HepG2 (cell line): Measurements from ENCODE around the gene PRKCZ. TPM values are rescaled to one million over a fixed set of nuclear protein-coding genes. Genes with fewer than 3 reads are reported as not detected.
A peak's percentile ranks its signal among the peaks of the same experiment; 100 is the strongest.

Experiments
- ATF1 ChIP-seq: IDR thresholded peaks from 2 replicates; pipeline ENCODE4 v1.6.1; 2016; ENCODE audit warnings: mild to moderate bottlenecking, control low read depth
- DNMT1 ChIP-seq: sonication (generic); formaldehyde crosslinking; IDR thresholded peaks from 2 replicates; pipeline ENCODE4 v1.5.1; 2020; ENCODE audit warnings: mild to moderate bottlenecking, missing genetic modification reagents
- FOXA3 ChIP-seq: IDR thresholded peaks from 2 replicates; pipeline ENCODE4 v1.6.1; 2016; ENCODE audit warnings: missing genetic modification reagents, missing compliant biosample characterization
- HNRNPK ChIP-seq: fragments of 200-400 bp; formaldehyde crosslinking; IDR thresholded peaks from 2 replicates; pipeline ENCODE4 v1.6.1; 2018; ENCODE audit warnings: low read length, low read depth, moderate library complexity, mild to moderate bottlenecking; ENCODE audit not compliant: poor library complexity, severe bottlenecking
- HNRNPUL1 ChIP-seq: fragments of 200-400 bp; formaldehyde crosslinking; IDR thresholded peaks from 2 replicates; pipeline ENCODE4 v1.6.1; 2017; ENCODE audit warnings: low read depth, mild to moderate bottlenecking, low read length, moderate library complexity
- MAFK ChIP-seq, 2 experiments: IDR thresholded peaks in 1 of 2; conservative IDR thresholded peaks in 1 of 2; 2 replicates each; pipeline ENCODE4 v1.6.1; 2011; ENCODE audit warnings: improper control_type of control experiment in 2 of 2, low read length in 2 of 2
- MIER3 ChIP-seq: IDR thresholded peaks from 2 replicates; pipeline ENCODE4 v1.6.1; 2016; ENCODE audit warnings: missing compliant biosample characterization, borderline replicate concordance
- MYC ChIP-seq: sonication (generic); formaldehyde crosslinking; IDR thresholded peaks from 2 replicates; pipeline ENCODE4 v1.9.0; 2021; ENCODE audit warnings: missing genetic modification reagents, borderline replicate concordance
- NCOR1 ChIP-seq: fragments of 200-600 bp; sonication (generic); IDR thresholded peaks from 2 replicates; pipeline ENCODE4 v1.7.0; 2017; ENCODE audit warnings: antibody characterized with exemption, low read length, borderline replicate concordance
- TGIF2 ChIP-seq: IDR thresholded peaks from 2 replicates; pipeline ENCODE4 v1.6.1; 2016; ENCODE audit warnings: control low read depth, missing compliant biosample characterization
- ZBTB3 ChIP-seq: sonication (generic); formaldehyde crosslinking; IDR thresholded peaks from 2 replicates; pipeline ENCODE4 v1.4.0; 2020; ENCODE audit warnings: low read depth, mild to moderate bottlenecking, moderate library complexity, missing genetic modification reagents, borderline replicate concordance
- ZBTB7A ChIP-seq: sonication (generic); formaldehyde crosslinking; IDR thresholded peaks from 2 replicates; pipeline ENCODE4 v1.8.0; 2022; ENCODE audit warnings: mild to moderate bottlenecking, missing genetic modification reagents
- ZNF143 ChIP-seq: sonication (generic); formaldehyde crosslinking; IDR thresholded peaks from 2 replicates; pipeline ENCODE4 v1.4.0; 2020; ENCODE audit warnings: missing genetic modification reagents
- ZNF235 ChIP-seq: sonication (generic); formaldehyde crosslinking; IDR thresholded peaks from 2 replicates; pipeline ENCODE4 v1.8.1; 2023; ENCODE audit warnings: mild to moderate bottlenecking, missing genetic modification reagents, borderline replicate concordance
- ZNF546 ChIP-seq: sonication (generic); formaldehyde crosslinking; conservative IDR thresholded peaks from 2 replicates; pipeline ENCODE4 v1.8.1; 2023; ENCODE audit warnings: mild to moderate bottlenecking, missing genetic modification reagents
- ZNF605 ChIP-seq: sonication (generic); formaldehyde crosslinking; IDR thresholded peaks from 2 replicates; pipeline ENCODE4 v1.8.0; 2022; ENCODE audit warnings: mild to moderate bottlenecking, missing genetic modification reagents
- ZNF614 ChIP-seq: IDR thresholded peaks from 2 replicates; pipeline ENCODE4 v1.6.1; 2018; ENCODE audit warnings: missing biosample characterization, missing genetic modification reagents, inconsistent platforms, borderline replicate concordance
- polyA plus RNA-seq, 8 experiments: library from polyadenylated mRNA; depleted of rRNA in 3 of 8; stranded (reverse) in 7 of 8; unstranded in 1 of 8; fragments of >200 nt; fragmentation: Illumina TruSeq in 4 of 8; extraction: Trizol in 4 of 8; gene quantifications; 2 replicates each; pipeline versions ENCODE4 v1.2.1 to v1.2.3, GENCODE V29; 2011 to 2016; ENCODE audit warnings: low read depth in 4 of 8, missing spikeins in 1 of 8, mixed read lengths in 1 of 8; ENCODE audit not compliant: insufficient read depth in 1 of 8
- total RNA-seq, 5 experiments: library from RNA; depleted of rRNA; stranded (reverse); fragments of >200 nt; fragmentation: Illumina TruSeq; extraction: Trizol; gene quantifications; 2 replicates each; pipeline ENCODE4 v1.2.3, GENCODE V29; 2016; ENCODE audit warnings: low read depth in 1 of 5
- TF ChIP-seq, protein P1 (sequence below), 2 experiments: sonication (generic) in 1 of 2; formaldehyde crosslinking in 1 of 2; IDR thresholded peaks; 2 replicates each; pipeline versions ENCODE4 v1.4.0 to v1.6.1; 2016 to 2020; ENCODE audit warnings: borderline replicate concordance in 1 of 2, low read depth in 1 of 2, mild to moderate bottlenecking in 1 of 2, missing genetic modification reagents in 1 of 2
- TF ChIP-seq, protein P2 (sequence below): sonication (generic); formaldehyde crosslinking; IDR thresholded peaks from 2 replicates; pipeline ENCODE4 v1.4.0; 2020; ENCODE audit warnings: missing genetic modification reagents, mild to moderate bottlenecking, borderline replicate concordance
- TF ChIP-seq, protein P3 (sequence below): IDR thresholded peaks from 2 replicates; pipeline ENCODE4 v1.6.1; 2016; ENCODE audit warnings: missing genetic modification reagents, missing compliant biosample characterization

The PRKCZ gene
- total and polyA plus RNA-seq, 2 of the 13 experiments (the other 11 are each of a cell fraction or from before 2014, with no cell fraction given), result 34.7 to 85.2 TPM

DNA sequence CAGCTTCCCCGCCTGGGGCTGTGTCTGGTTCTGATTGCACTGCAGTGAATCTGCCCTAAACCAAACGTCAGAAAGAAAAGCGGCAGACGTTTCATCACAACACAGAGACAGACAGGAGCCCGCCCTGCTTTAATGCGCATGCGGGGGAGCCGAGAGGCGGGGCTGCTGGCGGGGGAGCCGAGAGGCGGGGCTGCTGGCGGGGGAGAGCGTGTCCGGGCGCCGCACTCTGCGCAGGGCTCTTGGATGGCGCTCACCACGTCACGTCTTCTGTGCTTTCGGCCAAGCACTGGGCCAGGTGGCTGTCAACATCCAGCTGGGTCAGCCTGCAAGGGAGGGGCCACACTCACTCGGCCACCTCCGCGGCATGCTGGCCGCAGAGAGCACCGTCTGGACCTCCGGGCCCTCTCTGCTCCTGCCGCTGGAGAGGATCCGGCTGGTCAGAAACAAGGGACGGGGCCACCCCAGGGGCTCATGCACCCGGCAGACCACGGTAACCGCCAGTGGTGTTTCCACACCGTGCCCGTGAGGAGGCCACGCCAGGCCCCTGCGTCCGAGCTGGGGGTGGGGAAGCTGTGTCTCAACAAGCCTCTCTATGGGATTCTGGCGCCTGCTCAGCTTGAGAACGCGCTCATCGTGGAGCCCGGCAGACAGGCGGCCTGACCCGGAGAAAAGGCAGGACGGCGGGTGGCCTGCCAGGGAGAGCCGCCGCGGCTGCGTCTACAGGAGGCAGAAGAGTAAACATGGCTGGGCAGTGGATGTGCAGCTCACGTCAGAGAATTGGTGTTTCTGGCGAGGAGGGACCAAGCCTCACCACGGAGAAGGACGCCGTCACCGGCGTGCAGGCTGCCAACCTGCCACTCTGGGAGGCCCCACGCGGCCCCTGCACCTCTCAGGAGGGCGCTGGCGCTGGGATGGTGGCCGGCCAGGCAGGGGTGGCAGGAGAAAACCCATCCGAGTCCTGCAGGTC lies 139.5 kb downstream of the PRKCZ start (continued):
- TF ChIP-seq, protein P1, sequence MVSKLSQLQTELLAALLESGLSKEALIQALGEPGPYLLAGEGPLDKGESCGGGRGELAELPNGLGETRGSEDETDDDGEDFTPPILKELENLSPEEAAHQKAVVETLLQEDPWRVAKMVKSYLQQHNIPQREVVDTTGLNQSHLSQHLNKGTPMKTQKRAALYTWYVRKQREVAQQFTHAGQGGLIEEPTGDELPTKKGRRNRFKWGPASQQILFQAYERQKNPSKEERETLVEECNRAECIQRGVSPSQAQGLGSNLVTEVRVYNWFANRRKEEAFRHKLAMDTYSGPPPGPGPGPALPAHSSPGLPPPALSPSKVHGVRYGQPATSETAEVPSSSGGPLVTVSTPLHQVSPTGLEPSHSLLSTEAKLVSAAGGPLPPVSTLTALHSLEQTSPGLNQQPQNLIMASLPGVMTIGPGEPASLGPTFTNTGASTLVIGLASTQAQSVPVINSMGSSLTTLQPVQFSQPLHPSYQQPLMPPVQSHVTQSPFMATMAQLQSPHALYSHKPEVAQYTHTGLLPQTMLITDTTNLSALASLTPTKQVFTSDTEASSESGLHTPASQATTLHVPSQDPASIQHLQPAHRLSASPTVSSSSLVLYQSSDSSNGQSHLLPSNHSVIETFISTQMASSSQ (IDR thresholded peaks at IDR 0.05; ENCODE audit: low read depth), result no peak
- TF ChIP-seq, protein P1 (CRISPR knock-in tag; IDR thresholded peaks at IDR 0.05; ENCODE audit: borderline replicate concordance), result 0 out of 2 replicates have a peak, but pooled peaks have one; percentile 33
- TF ChIP-seq ZNF546, result 0 out of 2 replicates have a peak, but pooled peaks have one; percentile 47
- TF ChIP-seq NCOR1, result peak; percentile 31; the same call in 1 of the 2 replicates
- TF ChIP-seq ZNF235 (CRISPR knock-in tag), result peak; percentile 56; the same call in 1 of the 2 replicates
- TF ChIP-seq ZNF605 (CRISPR knock-in tag), result peak; percentile 87; the same call in 1 of the 2 replicates
- TF ChIP-seq MAFK (conservative IDR thresholded peaks at IDR 0.05 in 1 of 2, IDR thresholded peaks at IDR 0.05 in 1 of 2; ENCODE audit: low read length in 2 of 2), result no peak
- TF ChIP-seq HNRNPK, result peak; percentile 86
- peak; percentile 84 for TF ChIP-seq FOXA3 (CRISPR knock-in tag)
- peak; percentile 45; the same call in 1 of the 2 replicates for TF ChIP-seq ZBTB7A (CRISPR knock-in tag)
- no peak for TF ChIP-seq ATF1 (CRISPR knock-in tag)
- TF ChIP-seq ZNF143 (CRISPR knock-in tag), result peak; percentile 5; the same call in 1 of the 2 replicates
- TF ChIP-seq, protein P2, sequence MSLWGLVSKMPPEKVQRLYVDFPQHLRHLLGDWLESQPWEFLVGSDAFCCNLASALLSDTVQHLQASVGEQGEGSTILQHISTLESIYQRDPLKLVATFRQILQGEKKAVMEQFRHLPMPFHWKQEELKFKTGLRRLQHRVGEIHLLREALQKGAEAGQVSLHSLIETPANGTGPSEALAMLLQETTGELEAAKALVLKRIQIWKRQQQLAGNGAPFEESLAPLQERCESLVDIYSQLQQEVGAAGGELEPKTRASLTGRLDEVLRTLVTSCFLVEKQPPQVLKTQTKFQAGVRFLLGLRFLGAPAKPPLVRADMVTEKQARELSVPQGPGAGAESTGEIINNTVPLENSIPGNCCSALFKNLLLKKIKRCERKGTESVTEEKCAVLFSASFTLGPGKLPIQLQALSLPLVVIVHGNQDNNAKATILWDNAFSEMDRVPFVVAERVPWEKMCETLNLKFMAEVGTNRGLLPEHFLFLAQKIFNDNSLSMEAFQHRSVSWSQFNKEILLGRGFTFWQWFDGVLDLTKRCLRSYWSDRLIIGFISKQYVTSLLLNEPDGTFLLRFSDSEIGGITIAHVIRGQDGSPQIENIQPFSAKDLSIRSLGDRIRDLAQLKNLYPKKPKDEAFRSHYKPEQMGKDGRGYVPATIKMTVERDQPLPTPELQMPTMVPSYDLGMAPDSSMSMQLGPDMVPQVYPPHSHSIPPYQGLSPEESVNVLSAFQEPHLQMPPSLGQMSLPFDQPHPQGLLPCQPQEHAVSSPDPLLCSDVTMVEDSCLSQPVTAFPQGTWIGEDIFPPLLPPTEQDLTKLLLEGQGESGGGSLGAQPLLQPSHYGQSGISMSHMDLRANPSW (CRISPR knock-in tag), result 0 out of 2 replicates have a peak, but pooled peaks have one; percentile 47
- TF ChIP-seq TGIF2 (CRISPR knock-in tag), result peak; percentile 100
- TF ChIP-seq HNRNPUL1, result no peak
- TF ChIP-seq, protein P3, sequence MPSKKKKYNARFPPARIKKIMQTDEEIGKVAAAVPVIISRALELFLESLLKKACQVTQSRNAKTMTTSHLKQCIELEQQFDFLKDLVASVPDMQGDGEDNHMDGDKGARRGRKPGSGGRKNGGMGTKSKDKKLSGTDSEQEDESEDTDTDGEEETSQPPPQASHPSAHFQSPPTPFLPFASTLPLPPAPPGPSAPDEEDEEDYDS (CRISPR knock-in tag), result peak; percentile 47
- TF ChIP-seq ZNF614 (CRISPR knock-in tag), result peak; percentile 40; the same call in 1 of the 2 replicates
- peak; percentile 89 for TF ChIP-seq MYC
- TF ChIP-seq DNMT1 (CRISPR knock-in tag), result peak; percentile 44; the same call in 1 of the 2 replicates
- TF ChIP-seq ZBTB3 (CRISPR knock-in tag), result 0 out of 2 replicates have a peak, but pooled peaks have one; percentile 51
- 0 out of 2 replicates have a peak, but pooled peaks have one; percentile 63 for TF ChIP-seq MIER3
